AG09319 (cell line): ENCODE results near the gene LGI1.

Source experiments
- DNase-seq: peaks from one replicate; pipeline ENCODE4 v3.0.0-alpha.2; 2010; ENCODE audit warnings: low read depth; ENCODE audit errors: extremely low read depth
- CTCF ChIP-seq: IDR thresholded peaks from 2 replicates; pipeline ENCODE4 v1.5.1; 2011; ENCODE audit warnings: low read depth, mild to moderate bottlenecking, inconsistent platforms, low read length, moderate library complexity

LGI1 gene

GRCh38 chr10:93797825-93798224 is 40.1 kb downstream of the LGI1 start:
- DNase-seq, result no peak
- TF ChIP-seq CTCF, result no peak

- DNase-seq, result no peak
- no peak for TF ChIP-seq CTCF
Measured at GRCh38 chr10:93799155-93799708, 41.5 kb downstream of the LGI1 start.

GRCh38 chr10:93804200-93804599 is 46.5 kb downstream of the LGI1 start:
- TF ChIP-seq CTCF, result no peak
- DNase-seq, result no peak

- TF ChIP-seq CTCF, result no peak
- no peak for DNase-seq
Measured at GRCh38 chr10:93806903-93807302, 49.2 kb downstream of the LGI1 start.

- no peak for DNase-seq
- TF ChIP-seq CTCF, result no peak
Measured at GRCh38 chr10:93807371-93807770, 49.6 kb downstream of the LGI1 start.

- no peak for TF ChIP-seq CTCF
- DNase-seq, result no peak
Measured at GRCh38 chr10:93812659-93813338, 55.1 kb downstream of the LGI1 start.

- peak; percentile 51 for TF ChIP-seq CTCF
- DNase-seq, result no peak
Measured at GRCh38 chr10:93813507-93814465, 56.0 kb downstream of the LGI1 start.
